Lower leg skin (tissue), 4 donors: ENCODE results near the gene CCDC102B. TPM values are rescaled to one million over a fixed set of nuclear protein-coding genes. Genes with fewer than 3 reads are reported as not detected.

Source experiments
- DNase-seq, 2 donors: peaks; one replicate each; pipeline ENCODE4 v3.0.0-alpha.2; 2019; ENCODE audit warnings: low spot score in 2 of 2
- H3K4me3 ChIP-seq: fragments of 200-600 bp; sonication (generic); 2 replicates; pipeline ENCODE4 v1.5.1; 2017; ENCODE audit warnings: mild to moderate bottlenecking, low read depth; ENCODE audit not compliant: poor library complexity, severe bottlenecking
- CTCF ChIP-seq, 3 donors: fragments of 450-650 bp; IDR thresholded peaks; one replicate each; pipeline ENCODE4 v1.5.1; 2016; ENCODE audit warnings: antibody characterized with exemption in 3 of 3, mild to moderate bottlenecking in 3 of 3, moderate library complexity in 2 of 3
- POLR2A ChIP-seq, 2 donors: fragments of 450-650 bp; IDR thresholded peaks; one replicate each; pipeline ENCODE4 v1.6.1; 2016 to 2017; ENCODE audit warnings: antibody characterized with exemption in 2 of 2, mild to moderate bottlenecking in 1 of 2, moderate library complexity in 1 of 2
- WGBS, 2 donors: methylation state at CpG; one replicate each; pipeline ENCODE4 v1.1.5; 2018; 5-methylcytosine and 5-hydroxymethylcytosine counted together
- intact Hi-C: fragments of 100-400 bp; cut with DNase I; formaldehyde crosslinking; loops from one replicate; pipeline ENCODE4 v1.15.0; 2023; ENCODE audit warnings: low total_unique reads
- total RNA-seq, 4 donors: library from RNA; depleted of rRNA; stranded (reverse); fragments of >200 nt; gene quantifications; one replicate each; pipeline ENCODE4 v1.1.0, GENCODE V29; 2016

The CCDC102B gene
- total RNA-seq, 4 donors from 2014 or later = 0.72 to 2.1 (median 1.5) TPM

- H3K4me3 ChIP-seq = no peak overlapping the region
- TF ChIP-seq CTCF (IDR thresholded peaks at IDR 0.05) (no peak), POLR2A (IDR thresholded peaks at IDR 0.05) (no peak)
- WGBS, 2 donors = 65 to 69% methylated on average over 5 of the region's 5 CpGs
Measured at GRCh38 chr18:69085951-69086350, 288.1 kb downstream of the CCDC102B start.

GRCh38 chr18:69088973-69089372 is 291.1 kb downstream of the CCDC102B start:
- 77 to 83% methylated on average over 2 of the region's 2 CpGs for WGBS, 2 donors
- TF ChIP-seq POLR2A (IDR thresholded peaks at IDR 0.05) = no peak
- TF ChIP-seq CTCF (IDR thresholded peaks at IDR 0.05) = no peak
- intact Hi-C loops = no loop called here

More at GRCh38 chr18:69085951-69086350, 288.1 kb downstream of the CCDC102B start:
- no peak for DNase-seq
- intact Hi-C loops = no loop called here

GRCh38 chr18:69097349-69097748 is 299.5 kb downstream of the CCDC102B start:
- intact Hi-C loops = no loop called here
- 90 to 91% methylated on average over 4 of the region's 4 CpGs for WGBS, 2 donors
- H3K4me3 ChIP-seq = no peak overlapping the region
- TF ChIP-seq CTCF (IDR thresholded peaks at IDR 0.05) = no peak
- no peak for TF ChIP-seq POLR2A (IDR thresholded peaks at IDR 0.05)
- no peak for DNase-seq

More at GRCh38 chr18:69088973-69089372, 291.1 kb downstream of the CCDC102B start:
- H3K4me3 ChIP-seq = no peak overlapping the region
- no peak for DNase-seq

GRCh38 chr18:69102959-69103358 is 305.1 kb downstream of the CCDC102B start:
- DNase-seq = no peak
- intact Hi-C loops = no loop called here
- no peak overlapping the region for H3K4me3 ChIP-seq
- no peak for TF ChIP-seq CTCF (IDR thresholded peaks at IDR 0.05)
- TF ChIP-seq POLR2A (IDR thresholded peaks at IDR 0.05) = no peak
- 33 to 47% methylated on average over 1 of the region's 1 CpG for WGBS, 2 donors

Other genes with a start within 250 kb of the CCDC102B start
- 10 to 100 TPM; 20.6 to 28.9 (median 23.4) TPM for gene TMX3, start 83.0 kb upstream of the CCDC102B start, total RNA-seq